H9 (cell line): Measurements from ENCODE around the gene COMP. TPM values are rescaled to one million over a fixed set of nuclear protein-coding genes. Genes with fewer than 3 reads are reported as not detected.

Experiments
- DNase-seq: peaks from one replicate; pipeline ENCODE4 v3.0.0-alpha.2; 2017
- H2AFZ ChIP-seq: one replicate; pipeline ENCODE4 v1.6.1; 2013; ENCODE audit warnings: mild to moderate bottlenecking, low read length, control low read depth, moderate library complexity
- H2AK5ac ChIP-seq: 2 replicates; pipeline ENCODE4 v1.6.1; 2013; ENCODE audit warnings: low read length, control low read depth, mixed read lengths; ENCODE audit not compliant: insufficient read length
- H2BK120ac ChIP-seq: one replicate; pipeline ENCODE4 v1.6.1; 2013; ENCODE audit warnings: low read depth, mild to moderate bottlenecking, low read length, control low read depth, inconsistent platforms; ENCODE audit not compliant: poor library complexity, severe bottlenecking
- H2BK12ac ChIP-seq: 2 replicates; pipeline ENCODE4 v1.6.1; 2013; ENCODE audit warnings: low read length, control low read depth, mixed read lengths, low read depth; ENCODE audit not compliant: insufficient read length
- H2BK15ac ChIP-seq: 2 replicates; pipeline ENCODE4 v1.6.1; 2013; ENCODE audit warnings: low read depth, low read length, control low read depth
- H2BK20ac ChIP-seq: one replicate; pipeline ENCODE4 v1.6.1; 2013; ENCODE audit warnings: low read depth, mild to moderate bottlenecking, low read length, control low read depth, inconsistent platforms; ENCODE audit not compliant: poor library complexity, severe bottlenecking
- H2BK5ac ChIP-seq: 2 replicates; pipeline ENCODE4 v1.6.1; 2013; ENCODE audit warnings: low read length, control low read depth, mixed read lengths; ENCODE audit not compliant: insufficient read length
- H3K14ac ChIP-seq: 2 replicates; pipeline ENCODE4 v1.6.1; 2013; ENCODE audit warnings: low read length, control low read depth; ENCODE audit not compliant: insufficient read depth
- H3K18ac ChIP-seq: 2 replicates; pipeline ENCODE4 v1.6.1; 2013; ENCODE audit warnings: low read depth, mild to moderate bottlenecking, mixed read lengths, low read length, control low read depth; ENCODE audit not compliant: insufficient read length
- H3K23ac ChIP-seq: 2 replicates; pipeline ENCODE4 v1.6.1; 2013; ENCODE audit warnings: low read length, control low read depth, mixed read lengths, low read depth; ENCODE audit not compliant: insufficient read length
- H3K23me2 ChIP-seq: 2 replicates; pipeline ENCODE4 v1.6.1; 2013; ENCODE audit warnings: low read depth, mild to moderate bottlenecking, mixed read lengths, low read length, control low read depth; ENCODE audit not compliant: insufficient read length, poor library complexity, severe bottlenecking
- H3K27ac ChIP-seq: 2 replicates; pipeline ENCODE4 v1.5.1; 2013; ENCODE audit warnings: low read length, control low read depth, mixed read lengths, low read depth; ENCODE audit not compliant: insufficient read length
- H3K27me3 ChIP-seq: 2 replicates; pipeline ENCODE4 v1.6.1; 2013; ENCODE audit warnings: low read length, control low read depth, inconsistent platforms; ENCODE audit not compliant: insufficient read depth
- H3K4ac ChIP-seq: 2 replicates; pipeline ENCODE4 v1.6.1; 2013; ENCODE audit warnings: low read depth, mild to moderate bottlenecking, control low read depth, inconsistent platforms, low read length, moderate library complexity
- H3K4me1 ChIP-seq: 2 replicates; pipeline ENCODE4 v1.6.1; 2013; ENCODE audit warnings: low read length, control low read depth, inconsistent platforms; ENCODE audit not compliant: insufficient read depth
- H3K4me2 ChIP-seq: 2 replicates; pipeline ENCODE4 v1.6.1; 2013; ENCODE audit warnings: low read length, control low read depth, mixed read lengths; ENCODE audit not compliant: insufficient read length, insufficient read depth
- H3K56ac ChIP-seq: 2 replicates; pipeline ENCODE4 v1.6.1; 2013; ENCODE audit warnings: low read depth, mild to moderate bottlenecking, mixed read lengths, low read length, control low read depth; ENCODE audit not compliant: insufficient read length
- H3K79me1 ChIP-seq: 2 replicates; pipeline ENCODE4 v1.6.1; 2013; ENCODE audit warnings: low read depth, mild to moderate bottlenecking, moderate library complexity, low read length, control low read depth, inconsistent platforms; ENCODE audit not compliant: insufficient read depth, poor library complexity, severe bottlenecking
- H3K79me2 ChIP-seq: 2 replicates; pipeline ENCODE4 v1.6.1; 2013; ENCODE audit warnings: low read length, control low read depth, inconsistent platforms; ENCODE audit not compliant: insufficient read depth
- H3K9ac ChIP-seq: 2 replicates; pipeline ENCODE4 v1.6.1; 2013; ENCODE audit warnings: low read length, control low read depth, mixed read lengths; ENCODE audit not compliant: insufficient read length; ENCODE audit errors: extremely low read depth
- H3K9me3 ChIP-seq: one replicate; pipeline ENCODE4 v1.6.1; 2013; ENCODE audit warnings: low read depth, low read length, inconsistent platforms; ENCODE audit not compliant: control insufficient read depth
- H3T11ph ChIP-seq: one replicate; pipeline ENCODE4 v1.6.1; 2013; ENCODE audit warnings: mild to moderate bottlenecking, low read length, control low read depth, inconsistent platforms
- H4K20me1 ChIP-seq: one replicate; pipeline ENCODE4 v1.6.1; 2013; ENCODE audit not compliant: control insufficient read depth, insufficient read length, insufficient read depth
- H4K5ac ChIP-seq: 2 replicates; pipeline ENCODE4 v1.6.1; 2013; ENCODE audit warnings: low read depth, mild to moderate bottlenecking, mixed read lengths, low read length, control low read depth; ENCODE audit not compliant: insufficient read length
- H4K8ac ChIP-seq: replicated peaks from 2 replicates; pipeline ENCODE4 v1.6.1; 2013; ENCODE audit warnings: low read length, control low read depth, mixed read lengths, low read depth; ENCODE audit not compliant: insufficient read length
- H4K91ac ChIP-seq: 2 replicates; pipeline ENCODE4 v1.6.1; 2013; ENCODE audit warnings: low read depth, mild to moderate bottlenecking, moderate library complexity, mixed read lengths, low read length, control low read depth; ENCODE audit not compliant: insufficient read length
- H3K27ac Mint-ChIP-seq, 3 experiments: 2 replicates in 2 of 3; 3 replicates in 1 of 3; pipeline ENCODE4 v1.8.0; 2020 to 2021; ENCODE audit warnings: mixed read lengths in 3 of 3, mild to moderate bottlenecking in 1 of 3, moderate library complexity in 1 of 3
- H3K27me3 Mint-ChIP-seq: 2 replicates; pipeline ENCODE4 v1.8.0; 2021; ENCODE audit warnings: low read depth, mild to moderate bottlenecking, moderate library complexity, mixed read lengths
- H3K36me3 Mint-ChIP-seq, 3 experiments: 2 replicates in 2 of 3; 3 replicates in 1 of 3; pipeline ENCODE4 v1.8.0; 2020 to 2021; ENCODE audit warnings: low read depth in 3 of 3, mixed read lengths in 3 of 3; ENCODE audit not compliant: insufficient read depth in 1 of 3
- H3K4me1 Mint-ChIP-seq, 2 experiments: 2 replicates each; pipeline ENCODE4 v1.8.0; 2020; ENCODE audit warnings: mixed read lengths in 2 of 2
- H3K4me3 Mint-ChIP-seq, 2 experiments: 2 replicates in 1 of 2; 3 replicates in 1 of 2; pipeline ENCODE4 v1.8.0; 2020 to 2021; ENCODE audit warnings: mild to moderate bottlenecking in 2 of 2, mixed read lengths in 2 of 2, moderate library complexity in 1 of 2
- H3K9me3 Mint-ChIP-seq, 2 experiments: 2 replicates in 1 of 2; 3 replicates in 1 of 2; pipeline ENCODE4 v1.8.0; 2020; ENCODE audit warnings: mild to moderate bottlenecking in 2 of 2, mixed read lengths in 2 of 2, moderate library complexity in 1 of 2
- WGBS: extraction: QIAGEN DNeasy Blood & Tissue Kit; methylation state at CpG from one replicate; pipeline ENCODE4 v1.1.7; 2013; ENCODE audit warnings: missing lambda C conversion rate, low lambda C conversion rate, mixed read lengths; ENCODE audit not compliant: insufficient read length; ENCODE audit errors: extremely low coverage; 5-methylcytosine and 5-hydroxymethylcytosine counted together
- total RNA-seq: library from RNA; stranded (reverse); gene quantifications from 2 replicates; pipeline ENCODE4 v1.2.1, GENCODE V29; 2021
- TF ChIP-seq, protein P1 (sequence below): fragments of 200-600 bp; sonication (generic); conservative IDR thresholded peaks from 3 replicates; pipeline ENCODE4 v1.8.0; 2021; ENCODE audit warnings: antibody characterized with exemption, mild to moderate bottlenecking

Gene COMP
- total RNA-seq, 1 experiment from 2014 or later: 0.15 TPM

DNA sequence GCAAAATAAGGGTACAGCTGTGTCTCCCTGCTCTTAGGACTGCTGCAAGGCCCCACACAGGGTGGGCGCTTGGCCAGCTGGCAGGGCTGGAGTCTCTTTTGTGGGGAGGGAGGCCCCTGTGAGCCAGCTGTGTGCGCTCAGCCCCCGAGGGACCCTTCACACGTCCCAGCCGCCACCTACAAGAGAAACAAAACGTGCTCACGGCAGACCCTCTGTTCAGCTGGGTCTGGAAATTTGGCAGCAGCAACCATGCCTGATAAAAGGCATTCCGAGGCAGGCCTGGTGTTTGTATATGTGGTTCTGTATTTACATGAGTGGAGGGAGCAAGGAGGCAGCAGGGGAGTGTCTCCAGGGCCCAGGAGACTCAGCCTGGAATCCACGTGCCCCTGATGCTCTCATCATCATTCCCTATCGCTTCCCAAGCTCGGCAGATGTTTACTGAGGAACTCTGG, 57.9 kb downstream of the COMP start:
- Histone ChIP-seq H3K18ac (no peak overlapping the region), H4K8ac (no peak overlapping the region), H3K4me2 (no peak overlapping the region), H3K23ac (no peak overlapping the region), H3K27ac (no peak overlapping the region), H2AFZ (no peak overlapping the region), H3K79me1 (no peaks in the 10 kb centered on the region), H3K56ac (no peak overlapping the region), H2BK5ac (no peak overlapping the region), H3K23me2 (no peaks in the 10 kb centered on the region), H3K9ac (no peak overlapping the region), H3K4me1 (no peaks in the 10 kb centered on the region), H4K91ac (no peak overlapping the region), H2BK15ac (no peak overlapping the region; the same call in 1 of the 2 replicates), H4K20me1 (no peaks in the 10 kb centered on the region), H3T11ph (no peak overlapping the region), H3K9me3 (no peaks in the 10 kb centered on the region), H3K27me3 (no peaks in the 10 kb centered on the region), H3K79me2 (no peaks in the 10 kb centered on the region), H2BK12ac (no peak overlapping the region), H2BK120ac (no peak overlapping the region), H3K4ac (no peak overlapping the region), H3K14ac (no peak overlapping the region; the same call in 1 of the 2 replicates), H2AK5ac (no peak overlapping the region), H4K5ac (no peak overlapping the region), H2BK20ac (no peak overlapping the region)
- DNase-seq: no peak
- Mint-ChIP-seq H3K27ac (peak overlapping the region in 1 of 3 experiments; percentile 80; a peak in 3 of 7 replicates), H3K36me3 (peaks cover 0 to 3% (median 0%) of the 10 kb centered on the region in 3 experiments; a peak in 1 of 7 replicates), H3K4me1 (peaks cover 12 to 21% of the 10 kb centered on the region in 2 experiments), H3K9me3 (no peaks in the 10 kb centered on the region), H3K4me3 (no peak overlapping the region), H3K27me3 (peaks cover 2% of the 10 kb centered on the region; the same call in 1 of the 2 replicates)
- TF ChIP-seq, protein P1, sequence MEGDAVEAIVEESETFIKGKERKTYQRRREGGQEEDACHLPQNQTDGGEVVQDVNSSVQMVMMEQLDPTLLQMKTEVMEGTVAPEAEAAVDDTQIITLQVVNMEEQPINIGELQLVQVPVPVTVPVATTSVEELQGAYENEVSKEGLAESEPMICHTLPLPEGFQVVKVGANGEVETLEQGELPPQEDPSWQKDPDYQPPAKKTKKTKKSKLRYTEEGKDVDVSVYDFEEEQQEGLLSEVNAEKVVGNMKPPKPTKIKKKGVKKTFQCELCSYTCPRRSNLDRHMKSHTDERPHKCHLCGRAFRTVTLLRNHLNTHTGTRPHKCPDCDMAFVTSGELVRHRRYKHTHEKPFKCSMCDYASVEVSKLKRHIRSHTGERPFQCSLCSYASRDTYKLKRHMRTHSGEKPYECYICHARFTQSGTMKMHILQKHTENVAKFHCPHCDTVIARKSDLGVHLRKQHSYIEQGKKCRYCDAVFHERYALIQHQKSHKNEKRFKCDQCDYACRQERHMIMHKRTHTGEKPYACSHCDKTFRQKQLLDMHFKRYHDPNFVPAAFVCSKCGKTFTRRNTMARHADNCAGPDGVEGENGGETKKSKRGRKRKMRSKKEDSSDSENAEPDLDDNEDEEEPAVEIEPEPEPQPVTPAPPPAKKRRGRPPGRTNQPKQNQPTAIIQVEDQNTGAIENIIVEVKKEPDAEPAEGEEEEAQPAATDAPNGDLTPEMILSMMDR: no peak
- no CpG with 5 or more reads among the region's 11 CpGs for WGBS

Other genes starting within 250 kb of the COMP start
- 308 and 310 TPM in 2 replicates for gene FKBP8, start 247.7 kb downstream of the COMP start, total RNA-seq
- gene KXD1, start 233.4 kb downstream of the COMP start, total RNA-seq: 138 and 143 TPM in 2 replicates
- 1,265 and 1,276 TPM in 2 replicates for gene UBA52, start 219.4 kb downstream of the COMP start, total RNA-seq
- 72.3 and 79.0 TPM in 2 replicates for gene REX1BD, start 202.5 kb downstream of the COMP start, total RNA-seq
- gene CRLF1, start 184.5 kb downstream of the COMP start, total RNA-seq: 13.9 and 16.2 TPM in 2 replicates
- gene TMEM59L, start 178.4 kb downstream of the COMP start, total RNA-seq: 11.2 and 12.0 TPM in 2 replicates
- 9.8 and 10.7 TPM in 2 replicates for gene KLHL26, start 154.3 kb downstream of the COMP start, total RNA-seq
- 19.0 and 19.1 TPM in 2 replicates for gene CRTC1, start 107.6 kb downstream of the COMP start, total RNA-seq
- gene UPF1, start 40.7 kb upstream of the COMP start, total RNA-seq: 83.3 and 85.4 TPM in 2 replicates
- gene CERS1, start 104.9 kb upstream of the COMP start, total RNA-seq: 19.3 and 20.3 TPM in 2 replicates
- 185 and 198 TPM in 2 replicates for gene COPE, start 128.1 kb upstream of the COMP start, total RNA-seq
- 52.3 and 52.4 TPM in 2 replicates for gene DDX49, start 128.4 kb upstream of the COMP start, total RNA-seq
- 19.6 and 20.2 TPM in 2 replicates for gene HOMER3, start 149.9 kb upstream of the COMP start, total RNA-seq
- gene SUGP2, start 242.2 kb upstream of the COMP start, total RNA-seq: 95.2 and 102 TPM in 2 replicates
- gene ARMC6, start 242.3 kb upstream of the COMP start, total RNA-seq: 66.5 and 69.0 TPM in 2 replicates